Stimulated activated CD8-positive, alpha-beta memory T cell treated with anti-CD3 and anti-CD28 coated beads, Interleukin-12 subunit alpha, Interleukin-12 subunit beta, amount 100 ng/mL, for 24 hours (primary cell): ENCODE measurements around the gene COX14.
A peak's percentile ranks its signal among the peaks of the same experiment; 100 is the strongest.
"Not testable (repeated sequence)": the region's sequence is repeated elsewhere in the genome, so short reads cannot be mapped to it uniquely, and the experiment has no call there.

Experiments
- DNase-seq: peaks from one replicate; pipeline ENCODE4 v3.0.0-alpha.2; 2020; ENCODE audit errors: extremely low read depth

The COX14 gene

DNA sequence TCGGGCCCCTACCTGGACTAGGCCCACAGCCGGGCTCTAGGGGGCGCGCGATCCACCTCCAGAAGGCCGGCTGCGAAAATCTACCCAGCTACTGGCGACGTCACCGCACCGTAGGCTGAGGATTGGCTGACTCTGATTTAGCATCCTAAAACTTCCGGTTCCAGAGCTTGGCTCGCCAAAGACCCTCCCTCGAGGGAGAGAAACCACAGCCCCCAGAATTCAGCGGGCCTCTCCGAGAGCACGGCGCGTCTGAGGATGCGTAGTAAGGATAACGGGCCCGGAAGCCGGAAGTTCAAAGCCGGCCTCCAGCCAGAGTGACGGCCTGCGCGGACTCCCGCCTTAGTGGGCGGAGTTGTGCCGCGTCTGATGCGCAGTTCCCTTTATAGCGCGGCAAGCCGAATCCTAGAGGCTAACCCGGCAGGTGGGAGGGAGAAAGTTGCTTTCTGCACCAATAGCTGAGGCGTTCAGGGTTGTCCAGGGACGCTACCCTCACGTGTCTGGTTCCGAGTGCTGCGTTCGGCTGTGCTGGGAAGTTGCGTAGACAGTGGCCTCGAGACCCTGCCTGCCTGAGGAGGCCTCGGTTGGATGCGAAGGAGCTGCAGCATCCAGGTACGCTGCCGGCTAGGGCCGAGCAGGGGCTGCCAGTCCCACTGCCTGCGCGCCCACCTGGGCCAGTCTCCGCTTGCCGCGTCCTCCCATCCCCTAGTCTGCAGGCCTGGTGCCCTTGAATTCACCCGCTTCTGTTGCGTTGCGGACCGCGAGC, at the start of gene COX14:
Gene COX14, plus strand, starts transcription at position 544 of the 763 bp plus-strand sequence. CDS start 7,808 bp downstream, outside the sequence.
- peak; percentile 95 for DNase-seq

DNA sequence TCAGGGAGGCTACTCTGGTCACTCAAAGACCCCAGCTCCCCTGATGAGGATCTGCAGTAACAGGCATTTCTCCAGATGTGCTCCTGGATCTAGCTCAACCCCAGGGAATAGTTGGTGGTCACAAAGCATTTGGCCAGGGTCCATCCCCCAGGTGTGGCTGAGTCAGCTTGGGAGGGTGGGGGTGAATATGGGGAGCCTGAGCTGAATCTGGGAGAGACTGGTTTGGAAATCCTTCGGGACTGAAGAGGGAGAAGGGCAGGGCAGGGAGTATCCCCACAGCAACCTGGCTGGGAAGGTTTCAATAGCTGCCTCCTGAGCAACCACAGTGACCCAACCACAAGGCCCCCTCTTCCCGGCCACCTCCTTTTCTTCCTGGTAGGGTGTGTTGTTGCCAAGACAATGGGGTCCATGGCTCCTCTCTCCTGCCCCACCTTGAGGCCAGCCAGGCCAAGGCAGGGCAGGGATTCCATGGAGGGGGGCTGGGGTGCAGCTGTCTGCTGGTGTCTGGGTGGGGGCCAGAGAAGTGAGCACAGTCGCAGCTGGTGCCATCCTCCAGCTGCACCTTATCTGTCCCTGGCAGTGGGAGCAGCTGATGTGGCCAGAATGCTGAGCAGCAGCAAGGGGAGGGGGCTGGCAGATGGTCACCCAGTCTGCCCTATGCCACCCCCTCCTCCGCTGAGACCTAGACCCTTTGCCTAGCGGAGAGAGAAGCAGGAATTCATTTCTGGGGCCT, 49.1 kb upstream of the COX14 start:
- DNase-seq = no peak

DNA sequence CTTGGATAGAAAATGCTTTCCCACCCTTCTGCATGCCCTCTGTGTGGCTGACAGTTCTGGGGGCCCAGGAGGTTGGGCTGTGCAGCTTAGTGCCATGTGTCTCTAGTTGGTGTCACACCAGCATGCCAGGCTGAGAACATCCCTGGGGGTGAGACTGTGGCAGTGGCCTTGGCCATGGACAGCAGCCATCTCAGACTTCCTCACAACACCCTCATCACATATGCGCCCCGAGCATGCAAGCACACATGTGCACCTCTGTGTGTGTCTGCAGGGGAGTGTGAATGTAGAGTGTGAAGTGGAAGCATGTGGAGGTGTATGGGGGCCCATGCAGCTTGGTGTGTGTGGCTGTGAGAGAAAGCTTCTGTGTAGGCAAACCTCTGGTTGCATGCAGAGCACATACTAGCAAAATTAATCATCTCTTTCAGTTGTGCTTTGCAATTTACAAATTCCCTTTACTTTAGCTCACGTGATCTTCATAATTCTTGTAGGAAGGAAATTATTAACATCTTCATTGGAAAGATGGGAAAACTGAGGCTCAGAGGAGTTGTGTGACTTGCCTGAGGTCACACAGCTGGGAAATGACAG, 46.2 kb upstream of the COX14 start:
- DNase-seq = no peak

DNA sequence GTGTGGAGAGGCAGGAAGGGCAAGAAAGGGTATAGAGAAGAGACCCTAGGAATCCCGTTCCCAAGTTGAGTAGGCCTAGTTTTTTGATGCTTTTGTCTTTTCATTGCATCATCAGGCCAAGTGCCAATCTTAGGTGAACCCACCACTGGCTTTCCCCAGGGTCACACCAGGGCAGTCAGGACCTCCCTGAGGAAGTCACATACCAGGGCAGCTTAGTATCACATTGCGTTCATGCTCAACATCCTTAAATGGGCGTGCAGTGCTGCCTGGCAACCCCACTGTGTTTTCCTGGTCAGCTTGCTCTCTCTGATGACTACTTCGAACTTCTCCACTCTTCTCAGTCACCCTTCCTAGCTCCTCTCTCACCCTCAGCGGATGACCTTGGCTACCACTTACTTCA, 45.6 kb upstream of the COX14 start:
- DNase-seq = no peak

DNA sequence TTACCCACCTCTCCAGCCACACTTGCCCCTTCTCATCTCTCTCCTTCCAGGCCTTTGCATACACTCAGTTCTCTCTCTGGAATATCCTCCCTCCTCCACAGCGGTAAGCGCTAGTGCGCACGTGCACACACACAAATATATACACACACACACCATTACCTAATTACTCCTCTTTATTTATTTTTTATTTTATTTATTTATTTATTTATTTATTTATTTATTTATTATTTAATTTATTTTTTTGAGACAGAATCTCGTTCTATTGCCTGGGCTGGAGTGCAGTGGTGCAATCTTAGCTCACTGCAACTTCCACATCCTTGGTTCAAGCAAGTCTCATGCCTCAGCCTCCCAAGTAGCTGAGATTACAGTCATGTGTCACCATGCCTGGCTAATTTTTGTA, 43.0 kb upstream of the COX14 start:
- DNase-seq = no peak

DNA sequence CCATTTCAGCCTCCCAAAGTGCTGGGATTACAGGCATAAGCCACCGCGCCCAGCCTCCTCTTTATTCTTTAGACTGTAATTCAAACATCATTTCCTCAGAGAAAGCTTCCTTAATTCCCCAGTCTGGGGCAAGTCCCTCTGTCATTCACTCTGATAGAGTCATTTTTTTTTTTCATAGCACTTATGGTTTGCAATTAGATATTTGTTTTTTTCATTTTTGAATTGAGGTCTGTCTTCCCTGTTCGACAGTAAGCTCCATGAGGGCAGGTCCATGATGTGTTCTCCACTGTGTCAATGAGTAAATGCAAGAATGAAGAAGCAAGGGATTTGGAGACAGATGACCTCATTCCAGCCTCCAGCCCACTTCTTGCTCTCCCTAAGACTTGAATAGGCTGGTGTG, 42.5 kb upstream of the COX14 start:
- DNase-seq = no peak

DNA sequence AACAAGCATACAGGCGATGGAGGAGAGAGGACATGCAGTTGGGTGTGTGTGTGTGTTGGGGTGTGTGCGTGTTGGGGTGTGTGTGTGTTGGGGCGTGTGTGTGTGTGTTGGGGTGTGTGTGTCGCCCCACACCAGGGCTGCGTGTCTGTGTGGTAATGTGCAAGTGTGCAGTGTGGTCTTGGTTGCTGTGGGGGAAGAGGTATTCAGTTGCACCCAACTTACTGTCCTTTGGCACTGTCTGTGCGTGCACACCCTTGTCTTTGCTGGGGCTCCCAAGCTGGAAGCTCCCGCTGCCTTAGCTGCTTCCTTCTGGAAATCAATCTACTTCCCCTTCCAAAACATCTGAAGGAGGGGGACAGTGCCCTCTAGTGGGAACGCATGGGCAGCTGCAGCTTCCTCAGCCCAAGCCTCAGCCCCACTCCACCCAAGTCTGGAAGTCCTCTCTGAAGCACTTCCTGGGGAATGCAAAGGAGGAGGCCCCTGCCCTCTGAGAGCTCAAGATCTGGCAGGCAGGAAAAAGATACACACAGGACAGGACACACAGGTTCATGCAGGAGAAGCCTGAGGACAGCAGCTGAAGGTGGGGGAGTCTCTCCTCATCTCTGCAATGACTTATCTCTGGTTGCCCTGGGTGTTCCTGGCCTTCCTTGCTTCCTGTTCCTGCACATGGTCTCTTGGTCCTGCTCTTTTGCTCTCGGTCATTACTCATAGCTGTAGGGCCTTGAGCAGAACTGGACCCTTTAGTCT, 41.5 kb upstream of the COX14 start:
- no peak for DNase-seq

DNA sequence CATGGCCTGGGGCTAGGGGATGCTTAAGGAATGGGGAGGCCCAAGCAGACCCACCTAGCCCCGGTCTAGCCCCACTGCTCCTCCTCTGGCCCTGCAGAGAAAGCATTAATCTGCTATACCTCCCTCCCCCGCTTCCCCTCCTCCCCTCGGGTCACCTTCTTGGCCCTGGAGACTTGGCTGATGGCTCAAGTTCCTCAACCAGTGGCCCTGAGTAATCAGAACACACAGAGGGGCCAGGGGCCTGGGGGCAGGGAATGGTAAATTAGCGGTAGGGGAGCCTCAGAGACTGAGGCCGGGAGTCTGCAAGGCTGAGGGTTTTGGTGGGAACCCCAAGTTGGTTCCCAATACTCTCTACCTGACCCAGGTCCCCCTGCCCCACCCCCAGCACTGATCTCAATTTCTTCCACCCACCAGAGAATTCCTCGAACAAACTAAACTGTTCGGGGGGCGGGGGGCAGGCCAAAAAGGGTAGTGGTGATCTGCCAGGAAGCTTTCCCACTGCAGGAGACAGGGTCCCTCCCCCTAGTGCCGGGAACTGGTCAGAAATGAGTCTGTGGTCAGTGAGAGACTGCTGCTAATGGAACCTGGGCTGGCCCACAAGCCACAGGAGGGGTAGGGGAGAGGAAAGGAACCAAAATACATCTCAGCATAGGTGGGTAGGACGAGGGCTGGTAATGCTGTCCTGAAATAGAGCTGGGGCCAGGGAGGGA, 39.7 kb upstream of the COX14 start:
- no peak for DNase-seq

DNA sequence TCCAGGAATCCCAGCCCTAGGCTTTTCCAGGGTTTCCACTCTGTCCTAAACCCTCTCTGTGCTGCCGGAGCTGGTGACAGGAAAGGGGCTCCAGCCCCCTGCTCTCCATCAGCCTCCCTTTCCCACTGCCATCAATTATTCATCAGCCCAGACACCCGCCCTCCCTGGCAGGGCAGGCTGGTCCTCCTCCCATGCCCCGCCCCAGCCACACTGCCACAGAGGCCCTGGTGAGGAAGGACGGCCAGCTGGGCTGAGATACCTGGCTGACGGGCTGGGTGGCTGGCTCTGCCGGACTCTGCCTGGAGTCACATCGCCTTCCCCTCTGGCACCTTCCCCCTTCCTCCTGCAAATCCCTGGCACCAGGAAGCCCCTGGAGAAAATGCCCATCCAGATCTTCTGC, 38.8 kb upstream of the COX14 start:
- no peak for DNase-seq

DNA sequence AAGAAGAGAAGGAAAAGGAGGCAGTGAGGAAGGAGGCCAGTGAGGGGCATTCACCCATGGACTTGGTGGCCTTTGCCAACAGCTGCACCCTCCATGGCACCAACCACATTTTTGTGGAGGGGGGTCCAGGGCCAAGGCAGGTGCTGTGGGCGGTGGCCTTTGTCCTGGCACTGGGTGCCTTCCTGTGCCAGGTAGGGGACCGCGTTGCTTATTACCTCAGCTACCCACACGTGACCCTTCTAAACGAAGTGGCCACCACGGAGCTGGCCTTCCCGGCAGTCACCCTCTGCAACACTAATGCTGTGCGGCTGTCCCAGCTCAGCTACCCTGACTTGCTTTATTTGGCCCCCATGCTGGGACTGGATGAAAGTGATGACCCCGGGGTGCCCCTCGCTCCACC, 38.3 kb upstream of the COX14 start:
- DNase-seq = no peak

DNA sequence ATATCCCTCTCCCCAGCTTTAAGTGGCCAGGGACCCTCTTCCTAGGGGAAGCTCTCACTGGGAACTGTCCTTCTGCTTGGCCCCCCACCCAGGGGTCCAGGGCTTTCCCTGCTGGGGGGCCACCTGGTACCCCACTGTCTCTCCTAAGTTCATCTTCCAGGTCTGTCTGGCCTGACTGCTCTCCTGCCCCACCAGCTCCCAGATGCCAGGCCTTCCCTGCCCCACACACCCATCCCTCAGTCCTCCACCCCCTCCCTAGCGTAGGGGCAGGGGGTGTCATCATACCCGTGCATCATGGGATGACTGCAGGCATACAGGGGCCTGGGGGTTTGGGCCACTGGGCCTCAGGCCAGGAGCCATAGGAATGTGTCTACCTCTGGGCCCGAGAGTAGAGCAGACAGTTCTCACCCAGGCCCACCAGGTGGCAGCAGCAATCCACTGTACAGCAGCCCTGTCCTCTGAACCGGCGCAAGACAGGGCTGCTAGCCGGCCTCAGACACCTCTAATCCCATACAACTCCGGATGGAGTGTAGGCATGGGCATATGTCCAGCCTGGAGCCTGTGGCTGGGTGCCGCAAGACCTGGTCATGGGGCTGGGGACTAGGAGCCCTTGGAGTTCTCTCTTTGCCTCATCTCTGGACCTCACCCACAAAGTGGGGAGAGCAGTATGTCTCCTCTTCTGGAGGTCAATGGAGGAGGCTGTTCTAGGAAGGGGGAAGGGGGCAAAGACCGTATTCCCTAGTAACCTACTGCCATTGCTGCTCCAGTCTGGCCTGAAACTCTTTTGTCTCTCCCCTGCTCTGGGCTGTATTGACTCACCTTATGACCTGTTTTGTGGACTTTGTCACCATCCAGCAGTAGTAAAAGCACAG, 36.9 kb upstream of the COX14 start:
- DNase-seq = peak; percentile 53

DNA sequence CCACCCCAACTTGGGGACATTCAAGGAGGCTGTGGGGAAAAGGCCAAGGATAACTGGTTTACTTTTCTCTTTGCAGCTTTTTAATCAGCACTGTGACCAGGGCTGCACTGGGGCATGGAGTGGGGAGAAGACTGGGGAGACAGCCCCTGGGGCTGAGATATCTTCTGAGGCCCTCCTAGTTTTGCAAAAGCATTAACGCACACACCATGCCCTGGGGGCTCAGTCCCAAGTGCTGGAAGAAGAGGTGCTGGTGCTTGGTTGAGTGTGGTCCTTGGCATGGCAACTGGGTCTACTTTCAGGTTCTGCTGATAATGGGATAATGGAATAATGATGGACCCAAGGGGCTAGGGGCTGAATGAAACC, 36.2 kb upstream of the COX14 start:
- no peak for DNase-seq

DNA sequence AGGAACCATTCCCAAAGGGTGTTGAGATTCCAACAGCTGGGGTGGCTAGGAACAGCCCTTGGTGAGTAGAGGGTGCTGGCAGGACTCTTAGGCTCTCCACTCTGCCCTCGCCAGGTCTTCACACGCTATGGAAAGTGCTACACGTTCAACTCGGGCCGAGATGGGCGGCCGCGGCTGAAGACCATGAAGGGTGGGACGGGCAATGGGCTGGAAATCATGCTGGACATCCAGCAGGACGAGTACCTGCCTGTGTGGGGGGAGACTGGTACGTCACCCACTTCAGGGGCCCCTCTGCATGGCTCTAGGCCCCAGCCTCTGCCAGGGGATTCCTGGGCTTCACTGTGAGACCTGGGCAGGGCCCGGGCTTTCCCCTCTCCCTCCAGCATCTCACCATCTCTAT, 34.9 kb upstream of the COX14 start:
- no peak for DNase-seq

DNA sequence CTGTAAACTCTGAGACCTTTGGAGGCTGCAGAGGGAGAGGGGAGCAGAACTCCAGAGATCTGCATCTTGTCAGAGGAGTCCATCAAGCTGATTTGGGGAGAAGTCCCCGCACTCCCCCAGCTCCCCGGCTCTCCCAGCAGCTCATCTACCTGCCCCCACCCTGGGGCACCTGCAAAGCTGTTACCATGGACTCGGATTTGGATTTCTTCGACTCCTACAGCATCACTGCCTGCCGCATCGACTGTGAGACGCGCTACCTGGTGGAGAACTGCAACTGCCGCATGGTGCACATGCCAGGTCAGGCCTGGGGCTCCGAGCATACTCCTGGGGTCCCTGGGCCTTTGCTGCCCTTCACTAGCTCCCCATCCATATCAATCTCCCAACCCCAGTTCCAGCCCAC, 33.8 kb upstream of the COX14 start:
- no peak for DNase-seq

DNA sequence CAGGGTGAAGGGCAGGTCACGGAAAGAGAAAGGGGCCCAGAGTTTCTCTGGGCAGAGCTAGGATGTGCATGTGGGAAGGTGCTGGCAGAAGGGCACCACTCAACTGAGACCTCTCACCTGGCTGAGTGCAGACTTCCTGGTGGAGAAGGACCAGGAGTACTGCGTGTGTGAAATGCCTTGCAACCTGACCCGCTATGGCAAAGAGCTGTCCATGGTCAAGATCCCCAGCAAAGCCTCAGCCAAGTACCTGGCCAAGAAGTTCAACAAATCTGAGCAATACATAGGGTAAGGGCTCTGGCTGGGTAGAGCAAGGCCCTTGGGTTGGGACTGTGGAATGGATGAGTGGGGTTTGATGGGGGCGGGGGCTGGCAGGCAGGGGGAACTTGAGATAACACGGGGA, 32.3 kb upstream of the COX14 start:
- no peak for DNase-seq

DNA sequence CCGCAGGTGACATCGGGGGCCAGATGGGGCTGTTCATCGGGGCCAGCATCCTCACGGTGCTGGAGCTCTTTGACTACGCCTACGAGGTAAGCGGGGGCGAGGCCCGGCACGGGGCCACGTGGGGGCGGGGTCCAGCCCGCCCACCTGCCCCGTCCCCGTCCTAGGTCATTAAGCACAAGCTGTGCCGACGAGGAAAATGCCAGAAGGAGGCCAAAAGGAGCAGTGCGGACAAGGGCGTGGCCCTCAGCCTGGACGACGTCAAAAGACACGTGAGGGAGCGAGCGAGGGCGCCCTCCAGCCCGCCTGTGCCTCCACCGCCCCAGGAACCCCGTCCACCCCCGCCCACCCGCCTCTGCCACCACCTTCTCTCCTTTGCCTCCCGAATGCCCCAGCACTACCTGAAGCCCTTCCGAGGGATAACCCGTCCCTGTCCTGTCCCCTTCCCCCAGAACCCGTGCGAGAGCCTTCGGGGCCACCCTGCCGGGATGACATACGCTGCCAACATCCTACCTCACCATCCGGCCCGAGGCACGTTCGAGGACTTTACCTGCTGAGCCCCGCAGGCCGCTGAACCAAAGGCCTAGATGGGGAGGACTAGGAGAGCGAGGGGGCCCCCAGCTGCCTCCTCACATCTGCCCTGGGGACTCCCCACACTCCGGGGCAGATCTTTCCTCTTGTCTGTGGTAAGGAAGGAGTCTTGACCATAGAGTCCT, 30.8 kb upstream of the COX14 start:
- no peak for DNase-seq

DNA sequence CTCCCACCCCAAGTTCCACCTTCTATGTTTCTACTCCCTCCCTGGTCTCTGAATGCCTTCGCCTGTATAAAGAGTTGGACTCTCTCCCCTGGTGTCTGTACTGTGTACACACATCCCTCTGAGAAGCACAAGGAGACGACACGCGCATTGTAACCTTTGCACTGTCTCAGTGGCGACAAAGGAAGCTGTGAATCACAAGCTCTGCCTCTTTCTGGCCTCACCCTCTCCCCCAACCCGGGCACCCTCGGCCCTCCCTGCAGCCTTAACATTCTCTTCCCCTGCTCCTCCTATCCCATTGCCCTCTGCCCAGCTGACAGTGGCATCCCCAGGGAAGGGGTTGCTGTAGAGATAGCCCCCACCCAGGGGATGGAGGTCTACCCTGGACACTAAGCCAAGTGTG, 29.4 kb upstream of the COX14 start:
- DNase-seq = no peak

DNA sequence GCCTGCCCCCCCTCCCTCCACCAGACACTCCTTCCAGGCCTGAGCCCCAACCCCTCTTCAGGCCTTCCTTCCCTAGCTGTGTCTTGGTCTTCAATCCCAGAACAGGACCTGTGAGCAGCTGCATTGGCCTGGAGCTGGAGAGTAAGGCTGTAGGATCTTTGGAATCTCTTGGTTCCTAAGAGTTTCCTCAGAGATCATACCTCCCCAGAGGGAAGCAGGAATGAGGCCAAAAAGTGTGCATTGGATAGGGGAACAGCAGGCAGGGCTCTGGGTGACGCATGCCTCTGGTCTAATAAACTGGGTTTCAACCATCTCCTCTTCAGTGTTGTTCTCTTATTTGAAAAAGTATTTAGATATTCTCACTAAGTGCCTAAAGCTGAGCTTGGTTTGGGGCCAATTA, 28.7 kb upstream of the COX14 start:
- DNase-seq = no peak

DNA sequence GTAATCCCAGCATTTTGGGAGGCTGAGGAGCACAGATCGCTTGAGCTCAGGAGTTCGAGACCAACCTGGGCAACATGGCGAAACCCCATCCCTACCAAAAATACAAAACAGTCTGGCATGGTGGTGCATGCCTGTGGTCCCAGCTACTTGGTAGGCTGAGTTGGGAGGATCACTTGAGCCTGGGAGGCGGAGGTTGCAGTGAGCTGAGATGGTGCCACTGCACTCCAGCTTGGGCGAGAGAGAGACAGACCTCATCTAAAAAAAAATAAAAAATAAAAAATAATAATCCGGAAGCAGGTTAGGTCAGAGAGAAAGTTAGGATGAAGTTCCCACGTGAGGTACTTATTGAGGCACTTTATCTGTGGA, 27.6 kb upstream of the COX14 start:
- not testable (repeated sequence) for DNase-seq
